A549 (cell line): ENCODE results near the gene RUVBL2. TPM values are rescaled to one million over a fixed set of nuclear protein-coding genes. Genes with fewer than 3 reads are reported as not detected.

Experiments
- ATAC-seq, 2 experiments: fragments of 200-7000 bp in 1 of 2; fragments of >200 bp in 1 of 2; cut with Nextera tagmentation in 1 of 2; cut with Tn5 transposase in 1 of 2; 3 replicates each; pipeline versions ENCODE4 v1.8.0 to v1.9.1; 2018 to 2020; ENCODE audit warnings: mild to moderate bottlenecking in 1 of 2, moderate library complexity in 1 of 2
- CTCF ChIA-PET: fragments of 300-600 bp; sonication (Branson Sonifier 250); formaldehyde crosslinking; extraction: SDS; loops from one replicate; lab custom pipeline; 2021; ENCODE audit warnings: antibody characterized with exemption, inconsistent platforms; lab: Yijun Ruan, JAX
- POLR2A ChIA-PET: fragments of 350-600 bp; formaldehyde crosslinking; extraction: SDS; loops from one replicate; lab custom pipeline; 2021; ENCODE audit warnings: antibody characterized with exemption, inconsistent platforms; lab: Yijun Ruan, JAX
- DNase-seq, 2 experiments: peaks; one replicate each; pipeline versions ENCODE4 v3.0.0 to v3.0.0-alpha.2; 2011 to 2016; ENCODE audit warnings: low read depth in 1 of 2, low spot score in 1 of 2
- FAIRE-seq: peaks from 2 replicates; lab custom pipeline; 2011; peaks lifted over from hg19 to GRCh38; lab: Jason Lieb, UNC
- H3K27ac ChIP-seq, 2 experiments: fragments of >200 bp; sonication (Bioruptor Twin); formaldehyde crosslinking; 3 replicates each; pipeline ENCODE4 v1.5.1; 2016 to 2017
- H3K4me1 ChIP-seq: fragments of >200 bp; sonication (Bioruptor Twin); formaldehyde crosslinking; 3 replicates; pipeline ENCODE4 v1.6.1; 2016
- H3K4me2 ChIP-seq: fragments of >200 bp; sonication (Bioruptor Twin); formaldehyde crosslinking; 3 replicates; pipeline ENCODE4 v1.6.1; 2016
- H3K4me3 ChIP-seq: fragments of >200 bp; sonication (Bioruptor Twin); formaldehyde crosslinking; 3 replicates; pipeline ENCODE4 v1.5.1; 2016
- H3K9me3 ChIP-seq: fragments of >200 bp; sonication (Bioruptor Twin); formaldehyde crosslinking; 3 replicates; pipeline ENCODE4 v1.6.1; 2016
- BHLHE40 ChIP-seq: IDR thresholded peaks from 2 replicates; pipeline ENCODE4 v1.6.1; 2012; ENCODE audit warnings: low read depth, low read length, inconsistent platforms
- CBX2 ChIP-seq: fragments of 200-600 bp; sonication (generic); IDR thresholded peaks from 2 replicates; pipeline ENCODE4 v1.6.1; 2016; ENCODE audit warnings: low read depth, mild to moderate bottlenecking, borderline replicate concordance
- CBX8 ChIP-seq: fragments of 200-600 bp; sonication (generic); IDR thresholded peaks from 2 replicates; pipeline ENCODE4 v1.6.1; 2016
- CHD2 ChIP-seq: fragments of 150-350 bp; IDR thresholded peaks from 2 replicates; pipeline ENCODE4 v1.6.1; 2014; ENCODE audit warnings: low read length; ENCODE audit not compliant: partially characterized antibody
- CHD4 ChIP-seq: fragments of 200-600 bp; sonication (generic); IDR thresholded peaks from 2 replicates; pipeline ENCODE4 v1.6.1; 2016; ENCODE audit warnings: antibody characterized with exemption, mild to moderate bottlenecking, borderline replicate concordance
- CTCF ChIP-seq: fragments of >200 bp; sonication (Bioruptor Twin); formaldehyde crosslinking; IDR thresholded peaks from 3 replicates; pipeline ENCODE4 v1.5.1; 2016
- E2F6 ChIP-seq: IDR thresholded peaks from 2 replicates; pipeline ENCODE4 v1.6.1; 2012; ENCODE audit warnings: low read depth, borderline replicate concordance
- EHF ChIP-seq: fragments of 250-450 bp; sonication (Bioruptor Pico); IDR thresholded peaks from 2 replicates; pipeline ENCODE4 v1.5.0; 2020; ENCODE audit warnings: mild to moderate bottlenecking
- FOSB ChIP-seq: fragments of 250-450 bp; sonication (Bioruptor Pico); IDR thresholded peaks from 2 replicates; pipeline ENCODE4 v1.5.0; 2020; ENCODE audit warnings: mild to moderate bottlenecking, moderate library complexity
- FOXS1 ChIP-seq: fragments of 250-450 bp; sonication (Bioruptor Pico); IDR thresholded peaks from 2 replicates; pipeline ENCODE4 v1.5.0; 2020; ENCODE audit warnings: mild to moderate bottlenecking, moderate library complexity
- HDAC2 ChIP-seq: fragments of 200-600 bp; sonication (generic); IDR thresholded peaks from 2 replicates; pipeline ENCODE4 v1.6.1; 2016
- HES2 ChIP-seq: fragments of >200 bp; sonication (Bioruptor Twin); formaldehyde crosslinking; IDR thresholded peaks from 2 replicates; pipeline ENCODE4 v1.6.1; 2016
- HOXB13 ChIP-seq: fragments of 250-450 bp; sonication (Bioruptor Pico); IDR thresholded peaks from 2 replicates; pipeline ENCODE4 v1.5.0; 2020; ENCODE audit warnings: low read depth, mild to moderate bottlenecking, moderate library complexity
- HOXB5 ChIP-seq: fragments of 250-450 bp; sonication (Bioruptor Pico); IDR thresholded peaks from 2 replicates; pipeline ENCODE4 v1.5.0; 2020; ENCODE audit warnings: mild to moderate bottlenecking, moderate library complexity
- MAFK ChIP-seq: fragments of 450-650 bp; IDR thresholded peaks from 2 replicates; pipeline ENCODE4 v1.6.1; 2014; ENCODE audit not compliant: partially characterized antibody
- NPAS2 ChIP-seq: fragments of 250-450 bp; sonication (Bioruptor Pico); IDR thresholded peaks from 2 replicates; pipeline ENCODE4 v1.8.0; 2022; ENCODE audit warnings: mild to moderate bottlenecking, moderate library complexity, borderline replicate concordance
- PHF8 ChIP-seq: fragments of 200-600 bp; sonication (generic); IDR thresholded peaks from 2 replicates; pipeline ENCODE4 v1.6.1; 2016; ENCODE audit warnings: low read depth, mild to moderate bottlenecking, antibody characterized with exemption, moderate library complexity, borderline replicate concordance
- POLR2A ChIP-seq: IDR thresholded peaks from 2 replicates; pipeline ENCODE4 v1.6.1; 2012; ENCODE audit warnings: mild to moderate bottlenecking, low read length
- POLR2AphosphoS2 ChIP-seq: conservative IDR thresholded peaks from 2 replicates; pipeline ENCODE4 v1.6.1; 2012; ENCODE audit warnings: low read length, improper control_type of control experiment, inconsistent platforms
- RCOR1 ChIP-seq: fragments of 150-350 bp; IDR thresholded peaks from 2 replicates; pipeline ENCODE4 v1.6.1; 2014; ENCODE audit warnings: antibody characterized with exemption, low read length, low read depth
- SMC3 ChIP-seq: fragments of >200 bp; sonication (Bioruptor Twin); formaldehyde crosslinking; IDR thresholded peaks from 3 replicates; pipeline ENCODE4 v1.6.1; 2018; ENCODE audit warnings: inconsistent platforms
- SREBF2 ChIP-seq: fragments of 450-650 bp; IDR thresholded peaks from 2 replicates; pipeline ENCODE4 v1.6.1; 2014; ENCODE audit warnings: mild to moderate bottlenecking, moderate library complexity
- TFCP2L1 ChIP-seq: fragments of 250-450 bp; sonication (Bioruptor Pico); IDR thresholded peaks from 2 replicates; pipeline ENCODE4 v1.5.0; 2021; ENCODE audit warnings: mild to moderate bottlenecking
- ZC3H11A ChIP-seq: fragments of 450-650 bp; IDR thresholded peaks from 2 replicates; pipeline ENCODE4 v1.6.1; 2014; ENCODE audit warnings: antibody characterized with exemption, mild to moderate bottlenecking
- ZFP36 ChIP-seq: fragments of 450-650 bp; IDR thresholded peaks from 2 replicates; pipeline ENCODE4 v1.6.1; 2014; ENCODE audit warnings: borderline replicate concordance; ENCODE audit not compliant: partially characterized antibody
- WGBS: methylation state at CpG from one replicate; pipeline ENCODE4 v1.1.6; 2017; ENCODE audit errors: missing lambda C conversion rate; 5-methylcytosine and 5-hydroxymethylcytosine counted together
- polyA plus RNA-seq, 4 experiments: library from polyadenylated mRNA; depleted of rRNA in 3 of 4; stranded (reverse); fragments of >200 nt; fragmentation: RNase III in 1 of 4; extraction: RNeasy Plus Mini Kit Qiagen cat#74134 plus additional on column Dnase treatment in 1 of 4; gene quantifications; 2 replicates in 3 of 4; 3 replicates in 1 of 4; pipeline ENCODE4 v1.2.3, GENCODE V29; 2011 to 2017

The RUVBL2 gene
- polyA plus RNA-seq, 2 of the 4 experiments (the other 2 are of a cell fraction) = 186 to 225 TPM

- 97% methylated on average over 15 of the region's 15 CpGs for WGBS
- ATAC-seq (no peak), DNase-seq (no peak), FAIRE-seq (no peak)
- no peak for TF ChIP-seq CTCF
- TF ChIP-seq TFCP2L1 (CRISPR knock-in tag) = no peak
- no peak for TF ChIP-seq HOXB13 (CRISPR knock-in tag)
- no peak for TF ChIP-seq ZFP36
- TF ChIP-seq POLR2AphosphoS2 = no peak
- TF ChIP-seq PHF8 = no peak
- TF ChIP-seq RCOR1 = no peak
- no peak for TF ChIP-seq CHD4
- TF ChIP-seq BHLHE40 = no peak
- no peak for TF ChIP-seq E2F6
- no peak for TF ChIP-seq CHD2
- no peak for TF ChIP-seq MAFK
- no peak for TF ChIP-seq FOXS1
- Histone ChIP-seq H3K9me3 (no peaks in the 10 kb centered on the region), H3K27ac (no peak overlapping the region), H3K4me2 (no peak overlapping the region), H3K4me3 (no peak overlapping the region), H3K4me1 (no peaks in the 10 kb centered on the region)
- CTCF ChIA-PET = interaction anchor here (0.6 to 21.8 kb wide), 6 partner anchors 8 to 204 kb away, joined by 3 to 408 read pairs (median 5); partner anchors contain the start of genes GYS1 and RUVBL2
- POLR2A ChIA-PET = interaction anchor here (0.6 kb wide), 3 partner anchors 10 to 1747 kb away, joined by 4 to 5 read pairs (median 4); partner anchors contain the start of genes LIN7B and RUVBL2
Measured at GRCh38 chr19:49004133-49004532, 10.4 kb downstream of the RUVBL2 start.

- ATAC-seq = no peak
- Histone ChIP-seq H3K4me1 (no peaks in the 10 kb centered on the region), H3K4me3 (no peak overlapping the region), H3K9me3 (no peaks in the 10 kb centered on the region), H3K27ac (no peak overlapping the region), H3K4me2 (no peak overlapping the region)
- ChIA-PET POLR2A (no interaction called here), CTCF (interaction anchor here (0.7 to 21.8 kb wide), 12 partner anchors 8 to 203 kb away, joined by 3 to 408 read pairs (median 4); partner anchors contain the start of genes GYS1, LHB and RUVBL2)
- TF ChIP-seq CBX2 (no peak), SMC3 (no peak), CBX8 (no peak), EHF (no peak), HOXB5 (CRISPR knock-in tag) (no peak), FOXS1 (no peak), POLR2A (no peak), ZC3H11A (no peak), HES2 (no peak), FOSB (CRISPR knock-in tag) (no peak), ZFP36 (no peak), RCOR1 (no peak), HDAC2 (no peak), SREBF2 (no peak), NPAS2 (CRISPR knock-in tag) (no peak), PHF8 (no peak)
- DNase-seq = no peak
- 97% methylated on average over 7 of the region's 7 CpGs for WGBS
- no peak for FAIRE-seq
Measured at GRCh38 chr19:49004964-49005614, 11.4 kb downstream of the RUVBL2 start.
